ENCODE data around the gene FOSL2. TPM values are rescaled to one million over a fixed set of nuclear protein-coding genes. Genes with fewer than 3 reads are reported as not detected.

The FOSL2 gene
- polyA plus RNA-seq, 1 donor (not counting 4 experiments of a cell fraction or from before 2014, with no cell fraction given), result 24.1 TPM

GRCh38 chr2:28400921-28401320 is 8.3 kb downstream of the FOSL2 start:
- peak overlapping the region; percentile 24 for H3K4me2 ChIP-seq (ENCODE audit: control insufficient read depth, extremely low read depth, insufficient read depth, low read depth, low read length)
- H3K36me3 ChIP-seq (ENCODE audit: control insufficient read depth in 2 of 2, extremely low read depth in 1 of 2, insufficient read depth in 2 of 2, low read length in 2 of 2), result peaks cover 20 to 71% of the 10 kb centered on the region in 2 experiments
- dilution Hi-C loops (cut with MboI; ENCODE audit: extremely low pct_ligation_motif_present, low sequenced_read_pairs), result no loop called here
- H3K9ac ChIP-seq (ENCODE audit: control insufficient read depth, extremely low read depth, insufficient read depth, low read length), result peak overlapping the region; percentile 1
- peaks cover 52% of the 10 kb centered on the region for H3K4me1 ChIP-seq (ENCODE audit: control insufficient read depth, extremely low read depth, insufficient read depth, low read length)
- H4K20me1 ChIP-seq (ENCODE audit: control insufficient read depth, extremely low read depth, insufficient read depth, low read length), result peaks cover 20% of the 10 kb centered on the region
- H3K9me1 ChIP-seq (ENCODE audit: control insufficient read depth, extremely low read depth, insufficient read depth, low read length), result no peaks in the 10 kb centered on the region
- H3K27me3 ChIP-seq (ENCODE audit: control insufficient read depth, extremely low read depth, insufficient read depth, low read length), result no peaks in the 10 kb centered on the region
- no peak overlapping the region for H3K4me3 ChIP-seq (ENCODE audit: control insufficient read depth in 2 of 3, extremely low read depth in 1 of 3, insufficient read depth in 2 of 3, low read depth in 1 of 3, low read length in 3 of 3)
- TF ChIP-seq, protein P1, sequence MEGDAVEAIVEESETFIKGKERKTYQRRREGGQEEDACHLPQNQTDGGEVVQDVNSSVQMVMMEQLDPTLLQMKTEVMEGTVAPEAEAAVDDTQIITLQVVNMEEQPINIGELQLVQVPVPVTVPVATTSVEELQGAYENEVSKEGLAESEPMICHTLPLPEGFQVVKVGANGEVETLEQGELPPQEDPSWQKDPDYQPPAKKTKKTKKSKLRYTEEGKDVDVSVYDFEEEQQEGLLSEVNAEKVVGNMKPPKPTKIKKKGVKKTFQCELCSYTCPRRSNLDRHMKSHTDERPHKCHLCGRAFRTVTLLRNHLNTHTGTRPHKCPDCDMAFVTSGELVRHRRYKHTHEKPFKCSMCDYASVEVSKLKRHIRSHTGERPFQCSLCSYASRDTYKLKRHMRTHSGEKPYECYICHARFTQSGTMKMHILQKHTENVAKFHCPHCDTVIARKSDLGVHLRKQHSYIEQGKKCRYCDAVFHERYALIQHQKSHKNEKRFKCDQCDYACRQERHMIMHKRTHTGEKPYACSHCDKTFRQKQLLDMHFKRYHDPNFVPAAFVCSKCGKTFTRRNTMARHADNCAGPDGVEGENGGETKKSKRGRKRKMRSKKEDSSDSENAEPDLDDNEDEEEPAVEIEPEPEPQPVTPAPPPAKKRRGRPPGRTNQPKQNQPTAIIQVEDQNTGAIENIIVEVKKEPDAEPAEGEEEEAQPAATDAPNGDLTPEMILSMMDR (optimal IDR thresholded peaks at IDR 0.05 in 1 of 3, IDR thresholded peaks at IDR 0.05 in 1 of 3, conservative IDR thresholded peaks at IDR 0.05 in 1 of 3; ENCODE audit: extremely low read depth in 1 of 3, insufficient read depth in 2 of 3, low read length in 3 of 3), result no peak
- no peak for TF ChIP-seq EZH2 (IDR thresholded peaks at IDR 0.05; ENCODE audit: low read length)
- DNase-seq (ENCODE audit: low read depth, low spot score) (no peak), FAIRE-seq (no peak)
- no peak overlapping the region for H3K27ac ChIP-seq (ENCODE audit: control insufficient read depth, insufficient read depth, low read length)
- peaks cover 87% of the 10 kb centered on the region for H3K79me2 ChIP-seq (ENCODE audit: control insufficient read depth, insufficient read depth, low read length)
- H2AFZ ChIP-seq (ENCODE audit: control insufficient read depth, low read length), result no peak overlapping the region
- no peaks in the 10 kb centered on the region for H3K9me3 ChIP-seq (ENCODE audit: control insufficient read depth, low read depth, low read length)

- Histone ChIP-seq H3K9me1 (ENCODE audit: control insufficient read depth, extremely low read depth, insufficient read depth, low read length) (no peaks in the 10 kb centered on the region), H3K4me1 (ENCODE audit: control insufficient read depth, extremely low read depth, insufficient read depth, low read length) (peaks cover 54% of the 10 kb centered on the region), H3K4me2 (ENCODE audit: control insufficient read depth, extremely low read depth, insufficient read depth, low read depth, low read length) (no peak overlapping the region), H3K9me3 (ENCODE audit: control insufficient read depth, low read depth, low read length) (no peaks in the 10 kb centered on the region), H3K9ac (ENCODE audit: control insufficient read depth, extremely low read depth, insufficient read depth, low read length) (no peak overlapping the region), H3K27ac (ENCODE audit: control insufficient read depth, insufficient read depth, low read length) (no peak overlapping the region), H3K36me3 (ENCODE audit: control insufficient read depth in 2 of 2, extremely low read depth in 1 of 2, insufficient read depth in 2 of 2, low read length in 2 of 2) (peaks cover 21 to 71% of the 10 kb centered on the region in 2 experiments), H3K27me3 (ENCODE audit: control insufficient read depth, extremely low read depth, insufficient read depth, low read length) (no peaks in the 10 kb centered on the region), H3K79me2 (ENCODE audit: control insufficient read depth, insufficient read depth, low read length) (peaks cover 82% of the 10 kb centered on the region), H2AFZ (ENCODE audit: control insufficient read depth, low read length) (no peak overlapping the region), H3K4me3 (ENCODE audit: control insufficient read depth in 2 of 3, extremely low read depth in 1 of 3, insufficient read depth in 2 of 3, low read depth in 1 of 3, low read length in 3 of 3) (no peak overlapping the region), H4K20me1 (ENCODE audit: control insufficient read depth, extremely low read depth, insufficient read depth, low read length) (peaks cover 20% of the 10 kb centered on the region)
- TF ChIP-seq, protein P1 (optimal IDR thresholded peaks at IDR 0.05 in 1 of 3, IDR thresholded peaks at IDR 0.05 in 1 of 3, conservative IDR thresholded peaks at IDR 0.05 in 1 of 3; ENCODE audit: extremely low read depth in 1 of 3, insufficient read depth in 2 of 3, low read length in 3 of 3), result no peak
- no peak for TF ChIP-seq EZH2 (IDR thresholded peaks at IDR 0.05; ENCODE audit: low read length)
- dilution Hi-C loops (cut with MboI; ENCODE audit: extremely low pct_ligation_motif_present, low sequenced_read_pairs), result no loop called here
- no peak for DNase-seq (ENCODE audit: low read depth, low spot score)
- no peak for FAIRE-seq
These were observed 8.8 kb downstream of the FOSL2 start for GRCh38 chr2:28401411-28401810.
